Germinal center (tissue), 1 donor: ENCODE results near the gene PJA2.
"Not testable (repeated sequence)": the region's sequence is repeated elsewhere in the genome, so short reads cannot be mapped to it uniquely, and the experiment has no call there.

Source experiments
- DNase-seq: peaks from one replicate; pipeline ENCODE4 v3.0.0; 2012; ENCODE audit warnings: mixed read lengths, low spot score

Gene PJA2

GRCh38 chr5:109309326-109310063 is 100.3 kb downstream of the PJA2 start:
- no peak for DNase-seq

- no peak for DNase-seq
Measured at GRCh38 chr5:109307951-109308350, 101.8 kb downstream of the PJA2 start.

DNA sequence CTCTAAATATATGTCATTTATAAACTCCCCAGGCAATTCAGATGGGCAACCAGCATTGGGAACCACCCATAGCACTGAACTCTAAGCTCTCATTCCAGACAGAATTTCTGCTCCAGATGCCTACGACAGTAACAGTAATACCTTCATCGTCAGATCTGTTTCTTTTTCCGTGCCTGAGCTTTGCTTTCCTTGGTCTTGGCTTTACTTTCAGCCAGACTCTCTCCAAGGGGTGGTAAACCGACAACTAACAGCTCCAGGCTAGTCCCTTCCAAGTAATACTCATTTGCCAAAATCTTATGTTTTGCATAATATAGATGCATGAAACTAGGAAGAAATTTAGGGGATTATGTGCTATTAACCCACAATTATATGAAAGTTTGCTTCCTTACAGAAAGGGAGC is 102.3 kb downstream of the PJA2 start:
- no peak for DNase-seq

GRCh38 chr5:109305352-109305751 is 104.4 kb downstream of the PJA2 start:
- DNase-seq: no peak

DNA sequence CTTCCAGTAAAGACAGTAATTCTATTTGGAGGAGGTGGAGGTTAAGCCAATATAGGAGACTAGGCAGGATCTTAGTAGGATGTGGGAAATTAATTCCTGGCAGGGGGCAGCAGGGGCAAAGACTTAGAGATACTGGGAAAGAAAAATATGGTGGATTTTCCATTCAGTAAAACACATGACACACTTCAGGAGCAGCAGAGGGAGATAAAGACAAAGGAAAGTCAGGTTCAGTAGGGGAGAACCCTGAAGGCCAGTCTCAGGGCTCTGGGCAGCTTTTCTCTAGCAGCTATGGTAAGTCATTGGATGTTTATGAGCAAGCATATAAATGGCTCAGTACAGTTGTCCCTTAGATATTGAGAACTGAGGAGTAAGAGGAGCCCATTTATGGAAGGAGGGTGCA is 105.5 kb downstream of the PJA2 start:
- DNase-seq: no peak

DNA sequence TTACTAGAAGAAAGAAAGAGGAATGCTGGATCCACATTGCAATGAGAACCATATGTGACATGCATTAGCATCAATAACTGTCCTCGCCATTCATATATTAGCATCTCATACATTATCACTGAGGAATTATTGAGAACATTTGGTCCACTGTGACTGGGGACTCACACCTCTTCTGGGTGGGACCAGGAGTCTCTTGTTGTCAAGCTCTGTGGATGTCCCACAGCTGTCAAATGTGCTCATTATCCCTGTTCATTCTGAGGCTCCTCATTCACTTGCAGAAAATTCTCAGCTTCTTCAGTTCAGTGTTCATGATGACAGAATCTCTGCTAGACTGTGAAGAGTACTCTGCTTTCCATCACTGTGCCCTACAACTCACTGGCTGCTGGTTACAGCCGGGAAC is 109.4 kb downstream of the PJA2 start:
- DNase-seq: no peak

GRCh38 chr5:109299557-109299956 is 110.2 kb downstream of the PJA2 start:
- DNase-seq: no peak

- DNase-seq: no peak
Measured at GRCh38 chr5:109298794-109299193, 111.0 kb downstream of the PJA2 start.

GRCh38 chr5:109297900-109298299 is 111.9 kb downstream of the PJA2 start:
- DNase-seq: no peak

DNA sequence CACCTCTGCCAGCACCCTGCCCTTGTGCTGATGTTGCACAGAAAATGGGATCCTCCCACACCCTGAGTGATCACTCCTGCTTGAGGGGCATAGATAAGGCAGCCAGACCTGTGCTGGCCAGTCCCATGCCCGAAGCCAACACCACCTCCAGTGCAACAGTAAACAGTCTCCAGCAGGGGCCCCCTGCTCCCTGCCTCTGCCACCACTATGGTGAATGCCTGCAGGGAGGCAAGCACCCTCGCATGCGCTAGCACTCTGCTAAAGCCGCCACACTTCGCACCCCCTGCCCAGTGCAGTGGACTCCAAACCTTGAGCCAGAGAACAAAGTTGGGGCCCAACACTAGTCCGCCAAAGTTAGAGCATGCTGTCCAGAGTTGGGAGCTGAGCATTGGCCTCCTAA is 118.7 kb downstream of the PJA2 start:
- no peak for DNase-seq

GRCh38 chr5:109290231-109290630 is 119.5 kb downstream of the PJA2 start:
- no peak for DNase-seq

DNA sequence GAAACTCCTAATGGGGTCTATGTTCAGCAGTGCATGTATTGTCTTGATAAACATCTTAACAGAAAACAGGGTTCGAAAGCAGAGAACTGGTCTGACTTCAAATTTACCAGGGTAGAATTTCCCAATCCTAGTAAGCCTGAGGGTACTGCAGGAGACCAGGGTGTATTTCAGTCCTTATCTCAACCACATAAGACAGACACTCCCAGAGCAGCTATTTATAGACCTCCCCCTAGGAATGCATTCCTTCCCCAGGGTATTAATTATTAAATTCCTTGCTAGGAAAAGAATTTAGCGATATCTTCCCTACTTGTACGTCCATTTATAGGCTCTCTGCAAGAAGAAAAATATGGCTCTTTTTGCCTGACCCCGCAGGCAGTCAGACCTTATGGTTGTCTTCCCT is 123.1 kb downstream of the PJA2 start:
- DNase-seq: not testable (repeated sequence)
